ENCODE results near the gene BAZ2B.
A peak's percentile ranks its signal among the peaks of the same experiment; 100 is the strongest.

Gene BAZ2B

DNA sequence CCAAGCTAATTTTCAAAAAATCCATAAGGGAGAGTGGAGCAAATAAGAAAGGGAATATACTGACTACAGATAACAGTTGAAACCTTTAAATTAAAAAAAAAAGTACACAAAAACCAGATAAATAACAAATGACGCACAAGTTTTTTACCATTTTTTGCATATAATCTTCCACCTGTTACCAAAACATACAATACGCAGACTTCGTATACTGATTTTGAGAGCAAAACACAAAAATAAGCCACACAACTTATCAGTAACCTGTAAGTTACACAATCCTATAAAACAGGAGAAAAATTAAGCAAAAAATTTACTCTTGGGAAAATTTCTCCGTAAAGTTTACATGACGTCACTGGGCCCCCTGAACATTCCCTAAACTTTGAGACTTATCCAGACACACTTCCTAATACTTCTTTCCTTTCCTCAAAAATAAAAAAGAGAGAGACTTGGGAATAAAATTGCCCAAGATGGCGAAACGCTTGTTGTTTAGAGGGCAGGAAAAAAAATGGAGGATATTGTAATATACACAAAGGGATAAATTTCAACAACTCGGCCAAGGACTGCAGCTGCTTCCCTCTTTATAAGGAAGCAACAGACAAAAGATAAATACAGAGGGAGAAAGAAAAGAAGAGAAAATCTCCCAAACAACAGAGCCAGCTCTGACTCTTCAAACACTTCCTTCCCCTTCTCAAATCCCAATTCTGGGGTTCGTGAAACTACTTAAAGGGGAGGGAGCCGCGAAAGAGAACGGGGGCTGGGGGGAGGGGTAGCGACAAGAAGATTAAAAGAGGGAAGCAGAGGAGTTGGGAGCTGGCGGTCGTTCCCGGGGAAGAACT, 1.6 kb downstream of the BAZ2B start:
- DNase-seq, result peak; percentile 77

DNA sequence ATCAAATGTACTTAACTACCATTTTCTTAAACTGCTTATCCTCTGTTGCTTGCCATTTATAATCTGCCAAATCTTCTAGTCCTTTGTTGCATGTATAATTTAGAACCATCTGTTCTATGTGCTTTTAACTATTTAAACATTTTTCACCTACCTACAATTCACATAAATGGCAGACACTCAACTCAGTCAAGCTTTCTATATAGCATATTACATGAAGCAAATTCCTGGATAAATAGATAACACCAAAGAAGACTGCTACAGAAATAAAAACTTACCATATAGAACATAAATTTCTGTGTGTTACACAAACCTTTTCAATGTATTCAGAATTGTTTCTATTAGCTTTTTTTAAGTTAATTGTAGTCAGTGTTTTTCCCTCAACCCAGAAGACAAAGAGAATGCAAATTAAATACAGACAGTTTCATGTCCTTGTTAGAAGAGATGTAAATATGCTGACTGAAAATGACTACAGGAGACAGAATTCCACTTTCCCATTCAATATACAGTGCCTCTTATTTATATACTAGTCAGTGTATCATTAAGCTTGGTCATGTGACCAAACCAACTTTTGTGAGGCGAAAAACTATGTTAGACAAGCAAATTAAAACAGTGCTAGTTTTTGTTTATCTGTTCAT, 2.6 kb downstream of the BAZ2B start:
- no peak for DNase-seq

DNA sequence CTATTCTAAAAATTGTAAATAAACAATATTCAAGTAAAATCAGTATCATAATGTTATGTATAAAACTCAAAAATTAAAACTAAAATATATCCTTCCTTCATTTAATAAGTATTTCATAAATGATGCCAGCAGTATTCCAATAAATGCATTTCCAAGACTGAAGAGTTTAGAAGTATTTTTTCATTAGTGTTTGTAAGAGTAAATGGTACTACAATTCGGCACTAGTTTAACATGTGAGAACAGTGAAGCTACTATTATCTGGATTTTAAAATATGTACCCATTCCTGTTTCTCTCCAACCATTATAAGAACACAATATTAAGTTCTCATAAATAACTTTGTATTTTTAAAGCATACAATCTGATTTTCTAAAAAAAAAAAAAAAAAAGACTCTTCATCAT, 3.3 kb downstream of the BAZ2B start:
- no peak for DNase-seq

DNA sequence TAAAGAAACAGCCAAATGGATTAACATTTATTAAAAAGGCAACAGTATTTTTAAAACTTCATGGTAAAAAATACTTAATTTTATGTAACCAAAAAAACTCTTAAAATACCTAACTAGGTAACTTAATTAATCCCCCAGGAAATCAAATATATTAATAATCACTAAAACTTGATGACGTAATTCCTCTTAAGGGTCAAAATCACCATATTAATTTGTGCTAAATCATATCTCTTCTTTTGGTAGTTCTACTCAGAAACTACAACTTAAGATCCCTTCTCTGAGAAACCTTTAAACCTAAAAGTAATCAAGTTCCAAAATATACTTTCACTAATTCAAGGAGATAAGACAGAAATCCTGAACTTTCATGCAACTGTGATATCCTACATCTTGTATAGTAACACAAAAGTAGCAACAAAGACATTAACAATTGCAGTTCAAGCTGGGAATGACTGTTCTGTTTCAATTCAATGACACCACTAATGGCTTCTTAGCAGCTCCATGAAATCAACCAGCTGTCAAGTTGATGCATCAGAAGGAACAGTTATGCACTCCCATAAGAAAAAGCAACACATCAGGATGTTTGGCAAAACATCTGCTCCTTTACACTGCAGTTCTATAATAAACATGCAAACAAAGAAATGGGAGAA, 4.0 kb downstream of the BAZ2B start:
- DNase-seq, result no peak

DNA sequence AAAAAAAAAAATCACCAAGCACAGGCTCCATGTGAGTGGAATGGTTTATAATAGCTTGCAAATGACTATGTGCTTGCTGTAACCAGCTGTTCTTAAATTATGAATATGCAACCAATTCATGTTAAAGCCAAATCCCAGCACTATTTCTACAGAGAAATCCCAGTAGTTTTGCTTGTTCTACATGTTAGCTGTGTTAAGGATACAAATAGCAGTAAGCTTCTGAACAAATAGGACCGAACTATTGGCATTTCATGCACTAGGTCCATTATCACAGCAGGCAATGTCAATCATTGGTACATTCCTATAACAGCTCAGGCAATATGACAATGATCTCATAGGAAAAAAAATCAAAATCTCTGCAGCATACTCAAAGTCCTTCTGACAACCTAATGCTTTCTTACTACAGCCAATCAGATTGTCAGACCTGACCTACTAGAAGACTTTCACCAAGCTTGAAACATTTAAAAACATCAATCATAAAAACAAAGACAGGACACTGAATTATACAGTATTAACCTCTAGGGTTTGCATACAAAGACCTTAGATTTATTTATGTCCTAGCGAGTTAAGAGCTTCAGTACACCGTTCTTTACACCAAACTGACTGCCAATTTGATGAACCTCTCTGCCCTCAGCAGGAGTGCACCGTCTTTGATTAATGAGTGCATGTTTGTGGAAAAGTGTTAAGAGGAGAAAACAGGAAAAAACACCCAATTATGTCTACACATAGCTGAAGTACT, 6.4 kb downstream of the BAZ2B start:
- DNase-seq, result no peak

DNA sequence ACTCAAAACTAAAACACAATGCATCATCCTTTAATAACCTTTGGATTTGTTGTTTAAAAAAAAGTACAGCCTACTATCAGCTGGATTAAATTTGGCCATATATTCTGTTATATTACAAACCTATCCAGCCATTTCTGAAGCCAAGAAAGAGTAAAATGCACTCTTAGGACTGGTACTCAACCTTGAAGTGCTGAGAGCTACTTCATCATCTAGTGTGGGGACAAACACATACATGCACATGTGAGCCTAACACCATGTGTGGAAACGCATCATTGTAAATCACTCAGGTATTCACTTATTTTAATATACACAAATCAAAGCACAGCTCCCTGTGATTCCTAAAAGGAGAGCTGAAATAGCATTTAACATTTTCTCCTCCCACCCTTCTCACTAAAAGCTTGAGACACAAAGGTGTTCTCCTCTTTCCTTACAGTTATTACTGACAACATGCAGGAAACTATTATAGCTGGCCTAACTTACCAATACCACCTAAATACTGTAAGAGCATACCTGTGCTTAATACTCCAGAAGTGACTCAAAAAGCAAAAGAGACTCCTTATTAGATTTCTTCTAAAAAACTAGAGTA, 7.5 kb downstream of the BAZ2B start:
- DNase-seq, result no peak

DNA sequence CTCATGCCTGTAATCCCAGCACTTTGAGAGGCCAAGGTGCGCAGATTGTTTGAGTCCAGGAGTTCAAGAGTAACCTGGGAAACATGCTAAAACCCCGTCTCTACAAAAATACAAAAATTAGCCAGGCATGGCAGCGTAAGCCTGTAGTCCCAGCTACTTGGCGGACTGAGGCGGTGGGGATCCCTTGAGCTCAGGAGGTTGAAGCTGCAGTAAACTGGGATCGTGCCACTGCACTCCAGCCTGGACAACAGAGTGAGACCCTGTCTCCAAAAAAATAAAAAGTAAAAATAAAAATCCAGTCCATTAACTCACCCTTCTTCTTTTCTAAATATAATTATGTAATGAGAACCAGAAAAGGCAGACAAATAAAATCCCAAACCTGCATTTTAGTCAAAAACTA, 8.2 kb downstream of the BAZ2B start:
- DNase-seq, result no peak

DNA sequence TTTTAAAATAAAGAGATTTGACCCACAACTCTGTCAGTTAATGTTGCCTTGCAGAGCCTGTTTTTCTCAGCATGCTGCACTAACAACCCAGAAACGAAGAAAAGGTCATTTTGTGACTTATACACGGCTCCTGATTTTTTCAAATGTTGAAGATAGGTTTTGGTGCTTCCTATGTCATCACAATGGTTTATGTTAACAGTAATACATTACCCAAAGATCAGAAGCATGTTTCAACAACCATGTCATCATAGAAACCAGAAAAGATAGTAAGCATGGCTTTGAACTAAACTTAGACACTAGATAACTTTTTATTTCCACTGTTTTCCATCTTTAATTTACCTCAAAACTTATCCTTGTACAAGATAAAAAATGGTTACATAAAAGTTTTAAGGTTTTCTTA, 10.1 kb downstream of the BAZ2B start:
- no peak for DNase-seq

DNA sequence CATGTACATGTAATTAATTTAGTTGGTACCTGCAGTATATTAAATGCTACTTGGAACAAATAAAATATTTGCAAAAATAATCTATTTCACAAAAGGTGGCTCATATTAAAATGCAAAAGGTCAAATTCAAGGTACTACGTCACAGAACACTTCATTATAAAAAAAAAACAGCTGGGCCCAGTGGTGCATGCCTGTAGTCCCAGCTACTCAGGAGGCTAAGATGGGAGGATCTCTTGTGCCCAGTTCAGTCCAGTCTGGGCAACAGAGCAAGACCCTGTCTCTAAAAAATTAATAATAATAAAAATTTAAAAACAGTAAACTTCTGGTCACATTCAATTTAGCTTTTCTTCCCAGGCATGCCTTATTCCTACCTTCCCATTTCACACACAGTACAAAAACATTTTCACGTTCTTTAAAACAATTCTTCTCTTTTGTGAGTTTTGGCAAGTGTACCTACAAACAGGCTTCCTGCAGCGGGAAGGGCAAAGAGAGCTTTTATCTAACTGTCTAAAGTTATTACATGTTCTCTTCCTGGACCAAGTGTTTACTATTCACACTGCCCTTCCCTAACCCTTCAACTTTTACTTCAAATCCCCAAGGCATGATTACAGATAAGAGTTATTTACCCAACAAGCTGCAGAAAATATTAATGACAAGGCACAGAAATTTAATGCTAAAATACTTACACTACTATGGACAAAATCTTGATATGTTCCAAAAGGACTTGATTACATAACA, 10.7 kb downstream of the BAZ2B start:
- DNase-seq, result no peak

DNA sequence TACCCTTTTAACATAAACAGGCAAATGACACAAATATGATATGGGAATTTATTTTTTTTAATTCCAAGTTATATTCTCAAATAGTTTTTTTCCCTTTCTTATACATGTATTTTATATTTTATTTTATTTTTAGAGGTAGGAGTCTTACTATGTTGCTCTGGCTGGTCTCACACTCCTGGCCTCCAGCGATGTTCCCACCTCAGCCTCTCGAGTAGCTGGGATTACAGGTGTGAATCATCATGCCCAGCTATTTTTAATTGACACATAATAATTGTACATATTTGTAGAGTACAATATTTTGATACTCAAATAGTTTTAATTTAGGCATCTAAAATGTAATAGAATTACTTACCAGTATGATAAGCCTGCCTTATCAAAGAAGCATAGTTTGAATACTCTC, 12.2 kb downstream of the BAZ2B start:
- DNase-seq, result no peak

DNA sequence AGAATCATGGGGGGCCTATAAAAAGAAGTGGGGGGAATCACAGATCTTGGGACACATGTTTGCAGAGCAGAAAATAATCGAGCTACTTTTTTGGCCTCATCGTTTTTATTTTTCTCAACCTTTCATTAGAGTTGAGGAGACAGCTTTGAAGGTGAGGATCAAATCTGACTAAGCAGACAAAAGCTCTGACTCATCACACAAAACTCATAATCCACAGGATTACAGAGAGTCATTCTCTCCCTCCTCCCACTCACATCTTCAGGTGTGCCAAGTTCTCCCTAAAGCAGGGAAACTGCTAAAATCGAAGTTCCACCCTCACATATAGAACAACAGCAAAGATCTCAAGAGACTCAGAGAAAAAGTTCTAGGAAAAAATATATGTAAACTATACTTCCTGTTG, 15.6 kb downstream of the BAZ2B start:
- DNase-seq, result no peak

DNA sequence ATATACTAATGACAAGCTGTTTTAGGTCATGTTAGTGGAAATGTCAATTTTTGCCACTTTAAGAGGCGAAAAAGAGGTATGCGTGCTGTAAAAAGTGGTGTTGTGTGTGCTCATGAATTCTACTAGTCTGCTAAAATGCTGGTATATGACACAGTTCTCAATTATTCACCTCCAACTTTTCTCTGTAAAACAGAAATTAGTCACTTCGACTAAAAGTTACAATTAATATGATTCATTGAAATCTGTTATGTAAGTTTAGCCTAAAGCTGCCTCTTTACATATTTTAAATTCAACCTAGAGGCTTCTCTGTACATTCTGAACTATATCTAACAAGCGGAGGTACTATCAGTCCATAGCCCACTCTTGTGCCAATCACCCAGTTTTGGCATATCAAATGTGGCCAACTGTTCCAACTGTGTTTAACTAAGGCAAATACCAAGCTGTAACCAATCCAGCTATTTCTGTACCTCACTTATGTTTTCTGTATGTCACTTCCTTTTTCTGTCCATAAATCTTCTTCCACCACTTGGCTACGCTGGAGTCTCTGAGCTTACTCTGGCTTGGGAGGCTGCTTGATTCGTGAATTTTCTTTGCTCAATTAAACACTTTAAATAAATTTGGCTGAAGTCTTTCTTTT, 20.8 kb downstream of the BAZ2B start:
- DNase-seq, result peak; percentile 40

DNA sequence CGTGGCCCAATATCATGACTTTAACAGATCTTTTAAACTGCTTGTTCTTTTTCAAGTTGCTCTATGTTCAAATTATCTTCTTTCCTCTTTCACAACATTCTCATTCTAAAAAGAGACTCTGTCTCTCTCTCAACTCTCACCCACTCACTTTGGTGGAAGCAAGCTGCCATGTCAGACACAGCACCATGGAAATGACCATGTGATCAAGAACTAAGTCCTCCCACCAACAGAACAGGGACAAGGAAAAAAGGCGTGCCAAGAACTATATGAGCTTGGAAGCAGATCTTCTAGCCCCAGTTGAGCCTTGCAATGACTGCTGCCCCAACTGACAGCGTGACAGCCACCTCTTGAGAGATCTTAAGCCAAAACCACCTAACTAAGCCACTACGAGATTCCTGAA, 23.9 kb downstream of the BAZ2B start:
- DNase-seq, result no peak

DNA sequence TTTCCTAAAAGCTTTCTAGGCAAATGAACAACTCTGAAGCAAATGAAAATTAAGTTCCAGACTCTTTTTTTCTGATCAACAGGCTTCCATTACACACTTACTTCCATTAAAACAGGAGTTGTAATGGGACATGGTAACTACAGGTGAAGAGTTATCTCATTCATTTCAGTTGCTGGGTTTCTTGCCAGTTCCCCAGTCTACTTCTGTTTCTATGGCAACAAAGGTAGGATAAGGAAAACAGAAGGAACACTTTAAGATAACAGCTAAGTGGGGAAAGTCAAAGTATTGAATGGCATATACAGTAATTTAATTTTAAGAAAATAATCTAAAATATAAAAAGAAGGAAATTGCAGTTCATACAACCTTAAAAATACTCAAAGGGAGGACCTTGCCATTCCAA, 25.1 kb downstream of the BAZ2B start:
- no peak for DNase-seq

DNA sequence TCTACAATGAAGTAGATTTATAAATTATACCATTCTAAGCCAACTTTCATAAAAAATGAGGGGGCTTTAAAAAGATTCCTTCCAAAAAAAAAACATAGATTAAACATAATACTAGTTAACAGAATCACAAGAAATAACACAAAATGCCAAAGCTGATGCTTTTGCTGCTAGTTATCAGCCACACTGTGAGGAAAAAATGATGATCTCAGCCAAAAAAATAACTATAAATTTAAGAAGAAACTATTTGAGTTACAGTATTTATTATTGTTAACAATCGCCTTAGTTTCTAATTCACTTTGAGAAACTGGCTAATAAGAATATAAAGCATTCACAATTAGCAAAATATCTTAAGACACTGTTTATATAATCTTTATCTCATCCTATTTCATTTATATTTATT, 27.1 kb downstream of the BAZ2B start:
- no peak for DNase-seq

DNA sequence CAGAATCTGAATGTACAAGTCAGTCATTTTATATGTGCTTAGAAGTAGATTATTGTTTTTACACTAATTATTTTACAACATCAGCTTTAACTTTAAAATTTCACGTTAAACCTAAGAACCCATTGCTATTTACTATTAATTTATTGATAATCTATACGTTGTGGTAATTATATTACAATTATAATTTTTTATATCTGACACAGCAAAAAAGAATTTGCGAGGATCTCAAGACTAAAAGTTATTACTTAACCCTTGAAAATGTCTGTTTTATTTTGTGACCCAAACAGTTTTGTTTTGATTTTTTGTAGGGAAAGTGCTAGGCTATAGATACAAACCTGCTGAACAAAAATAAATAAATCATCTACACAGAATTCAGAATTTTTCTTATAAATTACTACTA, 30.3 kb downstream of the BAZ2B start:
- no peak for DNase-seq

DNA sequence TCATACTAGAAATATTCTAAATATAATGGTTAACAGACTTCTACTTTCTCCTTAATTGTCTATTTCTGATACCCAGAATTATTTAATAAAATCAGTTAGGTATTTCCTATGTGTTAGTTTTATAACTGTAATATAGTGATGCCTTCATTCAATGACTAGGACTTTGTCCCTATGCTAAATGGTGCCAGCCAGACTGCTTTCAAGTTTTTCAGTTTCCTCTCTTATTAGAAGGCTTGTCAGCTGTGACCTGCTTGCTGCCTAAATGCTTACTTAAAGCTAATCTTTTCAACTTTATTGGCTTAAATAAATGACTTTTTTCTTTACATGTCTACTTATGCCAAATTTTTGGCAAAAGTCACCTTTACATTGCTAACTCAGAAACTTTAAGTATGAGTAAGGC, 30.7 kb downstream of the BAZ2B start:
- no peak for DNase-seq

DNA sequence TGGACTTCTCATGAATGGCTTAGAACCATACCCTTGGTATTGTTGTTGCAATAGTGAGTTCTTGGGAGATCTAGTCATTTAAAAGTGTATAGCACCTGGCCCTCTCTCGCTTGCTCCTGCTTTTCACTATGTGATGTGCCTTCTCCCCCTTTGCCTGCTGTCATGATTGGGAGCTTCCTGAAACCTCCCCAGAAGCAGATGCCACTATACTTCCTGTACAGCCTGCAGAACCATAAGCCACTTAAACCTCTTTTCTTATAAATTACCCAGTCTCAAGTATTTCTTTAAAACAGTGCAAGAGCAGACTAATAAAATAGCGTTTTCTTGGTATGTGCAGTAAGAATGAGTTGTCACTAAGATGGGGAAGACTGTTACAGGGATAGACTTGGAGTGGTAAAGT, 31.6 kb downstream of the BAZ2B start:
- no peak for DNase-seq

DNA sequence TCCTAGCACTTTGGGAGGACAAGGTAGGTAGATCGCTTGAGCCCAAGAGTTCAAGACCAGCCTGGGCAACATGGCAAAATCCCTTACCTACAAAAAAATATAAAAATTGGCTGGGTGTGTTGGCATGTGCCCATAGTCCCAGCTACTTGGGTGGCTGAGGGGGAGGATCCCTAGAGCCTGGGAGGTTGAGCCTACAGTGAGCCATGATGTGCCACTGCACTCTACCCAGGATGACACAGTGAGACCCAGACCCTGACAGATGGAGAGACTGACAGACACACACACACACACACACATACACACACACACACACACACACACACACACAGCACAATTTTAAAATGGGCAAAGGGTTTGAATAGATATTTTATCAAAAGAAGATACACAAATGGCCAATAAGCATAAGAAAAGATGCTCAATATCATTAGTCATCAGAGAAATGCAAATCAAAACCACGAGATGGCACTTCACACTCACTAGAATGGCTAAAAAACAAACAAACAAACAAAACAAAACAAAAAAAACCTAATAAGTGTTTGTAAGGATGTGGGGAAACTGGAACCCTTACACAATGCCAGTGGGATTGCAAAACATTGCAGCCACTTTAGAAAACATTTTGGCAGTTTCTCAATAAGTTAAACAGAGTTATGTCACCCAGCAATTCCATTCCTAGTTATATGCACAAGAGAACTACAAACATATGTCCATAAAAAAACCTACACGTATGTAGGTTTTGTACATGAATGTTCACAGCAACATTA, 42.3 kb downstream of the BAZ2B start:
- no peak for DNase-seq

DNA sequence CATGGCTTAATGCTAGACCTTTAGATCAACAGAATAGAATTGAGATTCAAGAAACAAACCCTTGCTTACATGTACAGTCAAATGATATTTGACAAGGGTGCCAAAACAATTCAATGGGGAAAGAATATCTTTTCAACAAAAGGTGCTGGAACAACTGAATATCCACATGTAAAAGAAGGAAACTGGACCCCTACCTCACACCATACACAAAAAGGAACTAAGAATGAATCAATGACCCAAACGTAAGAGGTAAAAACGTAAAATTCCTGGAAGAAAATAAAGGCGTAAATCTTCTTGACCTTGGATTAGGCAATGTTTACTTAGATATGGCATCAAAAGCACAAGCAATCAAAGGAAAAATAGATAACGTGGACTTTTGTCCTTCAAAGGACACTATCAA, 43.1 kb downstream of the BAZ2B start:
- no peak for DNase-seq

DNA sequence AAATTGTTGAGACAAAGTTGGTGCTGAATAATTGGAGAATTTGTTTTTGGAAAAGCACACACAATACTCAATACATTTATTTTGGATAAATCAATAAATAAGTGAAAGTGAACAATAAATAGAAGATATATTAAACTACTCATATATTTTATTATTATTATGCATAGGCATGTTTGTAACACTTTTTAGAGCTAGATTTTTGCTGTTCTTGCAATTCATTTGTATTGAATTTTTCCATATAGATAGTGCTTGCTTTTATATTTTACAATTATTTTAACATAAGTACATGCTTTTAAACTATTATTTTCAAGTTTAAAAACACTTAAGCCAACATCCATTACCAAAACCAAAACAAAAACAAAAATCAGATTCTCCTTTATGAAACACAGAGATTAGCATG, 43.9 kb downstream of the BAZ2B start:
- DNase-seq, result no peak

Measured in GDM1 (cell line).